NCI-H2227 (cell line): ENCODE data around the gene MKS1.

ENCODE experiments used
- DNase-seq: peaks from one replicate; lab custom pipeline; 2025; ENCODE audit not compliant: unreplicated experiment; lab: John Stamatoyannopoulos, UW

MKS1 gene

GRCh38 chr17:58170622-58171021, 48.4 kb downstream of the MKS1 start:
- no peak for DNase-seq

- DNase-seq: no peak
Observed at GRCh38 chr17:58166682-58167081, 52.4 kb downstream of the MKS1 start, which contains the start of gene OR4D2. OR4D2 (plus strand) TSS chr17:58166982; CDS start chr17:58169656, 2,674 bp downstream.

DNA sequence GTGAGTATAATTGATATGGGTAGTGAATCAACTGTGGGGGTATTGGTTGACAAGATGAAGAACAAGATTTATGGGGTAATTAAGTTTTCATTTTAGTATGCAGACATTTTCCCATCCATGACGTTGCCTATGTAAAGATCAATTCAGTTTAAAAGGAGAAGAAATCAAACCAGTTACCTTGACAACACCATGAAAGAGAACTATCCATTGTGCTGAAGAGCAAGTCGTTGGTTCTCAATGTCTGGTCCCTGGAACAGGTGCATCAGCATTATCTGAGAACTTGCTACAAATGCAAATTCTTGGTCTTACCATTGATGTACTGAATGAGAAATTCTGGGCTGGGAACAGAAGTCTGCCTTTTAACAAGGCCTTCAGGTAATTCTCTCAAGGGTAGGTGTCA, 53.1 kb downstream of the MKS1 start:
- DNase-seq: no peak

- DNase-seq: no peak
Observed at GRCh38 chr17:58161566-58161965, 57.5 kb downstream of the MKS1 start.

- no peak for DNase-seq
Observed at GRCh38 chr17:58158181-58158580, 60.9 kb downstream of the MKS1 start.

GRCh38 chr17:58156839-58157803, 61.9 kb downstream of the MKS1 start:
- peak; percentile 61 for DNase-seq
